Activated CD4-positive, alpha-beta T cell treated with anti-CD3 and anti-CD28 coated beads, Interleukin-2, amount 50 U/mL, for 1 hour (primary cell): Measurements from ENCODE around the gene OLIG3.

Experiments
- DNase-seq: peaks from one replicate; pipeline ENCODE4 v3.0.0-alpha.2; 2020

OLIG3 gene

GRCh38 chr6:137465378-137466009 is 28.7 kb downstream of the OLIG3 start:
- no peak for DNase-seq

DNA sequence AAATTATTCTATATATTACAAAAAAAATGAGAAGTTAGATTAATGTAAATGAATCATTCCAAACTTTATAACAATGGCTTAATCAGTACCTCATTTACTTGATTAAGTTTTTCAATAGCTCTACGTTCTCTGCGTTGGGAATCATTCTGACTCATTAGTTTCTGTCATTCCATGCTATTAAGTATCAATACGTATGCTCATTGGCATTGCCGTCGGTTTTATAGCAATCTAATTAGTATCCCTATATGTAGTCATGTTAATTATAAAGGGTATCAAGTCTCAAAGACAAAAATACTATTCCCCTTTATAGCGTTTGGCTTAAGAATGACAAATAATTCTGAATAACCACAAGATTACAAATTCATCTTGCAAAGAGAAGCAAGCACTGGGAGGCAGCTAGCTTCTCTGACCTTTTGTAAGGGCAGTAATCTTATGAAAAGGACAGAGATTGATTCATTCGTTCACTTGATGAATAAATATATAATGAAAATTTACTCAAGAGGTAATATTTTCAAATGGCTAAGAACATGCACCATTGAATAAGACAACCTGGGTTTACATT is 41.8 kb downstream of the OLIG3 start:
- DNase-seq: no peak

- no peak for DNase-seq
Measured at GRCh38 chr6:137443901-137444300, 50.3 kb downstream of the OLIG3 start.
